Renal cortical epithelial cell (primary cell): ENCODE results near the gene APMAP. TPM values are rescaled to one million over a fixed set of nuclear protein-coding genes. Genes with fewer than 3 reads are reported as not detected.

ENCODE experiments used
- total RNA-seq: library from RNA; depleted of rRNA; stranded (reverse); fragments of >200 nt; gene quantifications from 2 replicates; pipeline ENCODE4 v1.2.3, GENCODE V29; 2014

Gene APMAP
- total RNA-seq, 1 donor from 2014 or later: 104 TPM

Other genes starting within 250 kb of the APMAP start
- not detected in 2 replicates for gene CST7, start 43.5 kb downstream of the APMAP start, total RNA-seq
- 1.2 and 11.8 TPM in 2 replicates for gene ACSS1, start 65.4 kb upstream of the APMAP start, total RNA-seq
- gene VSX1, start 89.4 kb upstream of the APMAP start, total RNA-seq: not detected in 2 replicates
- gene ENTPD6, start 203.0 kb upstream of the APMAP start, total RNA-seq: 62.1 and 86.3 TPM in 2 replicates